Common myeloid progenitor, CD34-positive (primary cell): Measurements from ENCODE around the gene LYPLAL1.

ENCODE experiments used
- CTCF ChIA-PET: fragments of 350-600 bp; sonication (Branson Sonifier 250); formaldehyde crosslinking; loops from one replicate; lab custom pipeline; 2021; ENCODE audit warnings: antibody characterized with exemption; lab: Charles Lee
- POLR2A ChIA-PET: fragments of 350-600 bp; sonication (Branson Sonifier 250); formaldehyde crosslinking; loops from one replicate; lab custom pipeline; 2021; ENCODE audit warnings: antibody characterized with exemption; lab: Charles Lee
- DNase-seq, 3 donors: peaks; one replicate each; pipeline versions ENCODE4 v3.0.0 to v3.0.0-alpha.2; 2013
- H3K27ac ChIP-seq, 2 experiments: 1 replicate in 1 of 2; 2 replicates in 1 of 2; pipeline ENCODE4 v1.7.0; 2013; ENCODE audit warnings: inconsistent platforms in 2 of 2, low read length in 2 of 2, mild to moderate bottlenecking in 2 of 2, low read depth in 1 of 2, moderate library complexity in 1 of 2; ENCODE audit not compliant: severe bottlenecking in 2 of 2, insufficient read depth in 1 of 2, poor library complexity in 1 of 2
- H3K27me3 ChIP-seq, 5 experiments: replicated peaks in 2 of 5; 1 replicate in 3 of 5; 2 replicates in 2 of 5; pipeline versions ENCODE4 v1.6.1 to v1.7.0; 2013; ENCODE audit warnings: low read length in 4 of 5, mild to moderate bottlenecking in 2 of 5, moderate library complexity in 2 of 5, inconsistent platforms in 1 of 5; ENCODE audit not compliant: insufficient read depth in 5 of 5, control insufficient read depth in 4 of 5
- H3K36me3 ChIP-seq, 4 experiments: 1 replicate in 2 of 4; 2 replicates in 2 of 4; pipeline versions ENCODE4 v1.6.1 to v1.7.0; 2013; ENCODE audit warnings: low read length in 3 of 4, control low read depth in 1 of 4, mild to moderate bottlenecking in 1 of 4; ENCODE audit not compliant: control insufficient read depth in 4 of 4, insufficient read depth in 4 of 4
- H3K4me1 ChIP-seq, 4 experiments: 1 replicate in 3 of 4; 2 replicates in 1 of 4; pipeline versions ENCODE4 v1.6.1 to v1.7.1; 2013; ENCODE audit warnings: low read length in 3 of 4, mild to moderate bottlenecking in 3 of 4, control low read depth in 1 of 4, inconsistent platforms in 1 of 4, moderate library complexity in 1 of 4; ENCODE audit not compliant: control insufficient read depth in 4 of 4, insufficient read depth in 4 of 4; ENCODE audit errors: control extremely low read depth in 1 of 4
- H3K4me3 ChIP-seq, 7 experiments: 1 replicate in 4 of 7; 2 replicates in 3 of 7; pipeline versions ENCODE4 v1.5.1 to v1.7.0; 2013; ENCODE audit warnings: mild to moderate bottlenecking in 7 of 7, low read length in 6 of 7, moderate library complexity in 6 of 7, inconsistent platforms in 2 of 7, low read depth in 2 of 7, control low read depth in 1 of 7; ENCODE audit not compliant: insufficient read depth in 4 of 7, control insufficient read depth in 1 of 7; ENCODE audit errors: extremely low read depth in 1 of 7
- H3K9me3 ChIP-seq, 5 experiments: 1 replicate in 4 of 5; 2 replicates in 1 of 5; pipeline versions ENCODE4 v1.6.1 to v1.7.1; 2013; ENCODE audit warnings: low read length in 4 of 5, mild to moderate bottlenecking in 2 of 5, inconsistent platforms in 1 of 5, low read depth in 1 of 5, moderate library complexity in 1 of 5; ENCODE audit not compliant: control insufficient read depth in 4 of 5, insufficient read depth in 2 of 5; ENCODE audit errors: control extremely low read depth in 1 of 5
- WGBS: methylation state at CpG from one replicate; pipeline ENCODE4 v1.1.5; 2013; ENCODE audit not compliant: insufficient coverage; 5-methylcytosine and 5-hydroxymethylcytosine counted together

Gene LYPLAL1

DNA sequence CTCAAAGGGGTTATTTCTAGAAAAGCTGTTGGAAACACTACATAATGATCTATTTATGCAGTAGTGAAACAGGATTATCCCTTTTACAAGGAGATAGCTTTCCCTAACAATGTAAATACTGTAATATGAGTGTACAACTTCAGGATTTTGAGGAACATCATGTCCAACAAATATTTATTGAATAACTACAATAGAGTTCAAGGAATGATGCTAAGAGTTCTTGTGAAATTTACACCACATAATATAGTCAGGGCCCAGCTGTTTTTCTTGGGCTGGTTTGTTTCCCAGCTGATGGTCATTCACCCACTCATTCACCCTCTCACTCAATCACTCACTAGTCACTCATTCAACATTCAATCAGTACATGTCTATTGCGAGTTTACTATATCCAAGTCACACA, 12.3 kb upstream of the LYPLAL1 start:
- no peak overlapping the region for H3K4me3 ChIP-seq
- DNase-seq: no peak
- H3K36me3 ChIP-seq: no peaks in the 10 kb centered on the region
- peaks cover 0 to 2% (median 0%) of the 10 kb centered on the region in 5 experiments for H3K27me3 ChIP-seq
- no CpG with 5 or more reads among the region's 1 CpG for WGBS
- ChIA-PET CTCF (no interaction called here), POLR2A (no interaction called here)
- H3K27ac ChIP-seq: no peak overlapping the region
- no peaks in the 10 kb centered on the region for H3K4me1 ChIP-seq
- no peaks in the 10 kb centered on the region for H3K9me3 ChIP-seq

DNA sequence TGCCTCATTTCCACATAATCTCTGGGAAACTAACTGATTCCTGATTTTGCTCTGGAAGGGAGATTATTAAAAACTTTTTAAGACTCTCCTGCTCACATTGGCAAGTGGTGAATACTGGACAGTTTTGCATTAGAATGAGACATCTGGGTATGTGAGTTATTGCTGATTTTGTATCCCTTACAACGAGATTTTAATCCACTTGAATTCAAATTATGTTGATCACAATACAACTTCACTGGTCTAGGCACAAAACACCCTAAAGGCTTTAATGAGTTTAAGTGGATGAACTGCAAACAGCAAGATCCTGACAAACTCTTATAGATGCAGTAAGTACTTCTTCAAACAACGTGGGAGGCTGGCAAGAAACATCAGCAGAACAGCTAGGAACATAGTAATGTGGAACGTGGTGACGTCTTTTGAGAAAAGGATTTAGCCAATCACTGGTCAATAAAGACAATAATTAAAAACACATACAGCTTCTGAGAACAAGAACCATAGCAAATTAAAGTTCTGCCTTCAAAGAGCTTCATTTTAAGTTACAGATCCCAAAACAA, 10.2 kb upstream of the LYPLAL1 start:
- Histone ChIP-seq H3K36me3 (no peaks in the 10 kb centered on the region), H3K27ac (no peak overlapping the region), H3K4me1 (no peaks in the 10 kb centered on the region), H3K27me3 (peaks cover 0 to 2% (median 0%) of the 10 kb centered on the region in 5 experiments), H3K4me3 (no peak overlapping the region), H3K9me3 (no peaks in the 10 kb centered on the region)
- ChIA-PET CTCF (no interaction called here), POLR2A (no interaction called here)
- DNase-seq: no peak
- WGBS: no CpG with 5 or more reads among the region's 4 CpGs

DNA sequence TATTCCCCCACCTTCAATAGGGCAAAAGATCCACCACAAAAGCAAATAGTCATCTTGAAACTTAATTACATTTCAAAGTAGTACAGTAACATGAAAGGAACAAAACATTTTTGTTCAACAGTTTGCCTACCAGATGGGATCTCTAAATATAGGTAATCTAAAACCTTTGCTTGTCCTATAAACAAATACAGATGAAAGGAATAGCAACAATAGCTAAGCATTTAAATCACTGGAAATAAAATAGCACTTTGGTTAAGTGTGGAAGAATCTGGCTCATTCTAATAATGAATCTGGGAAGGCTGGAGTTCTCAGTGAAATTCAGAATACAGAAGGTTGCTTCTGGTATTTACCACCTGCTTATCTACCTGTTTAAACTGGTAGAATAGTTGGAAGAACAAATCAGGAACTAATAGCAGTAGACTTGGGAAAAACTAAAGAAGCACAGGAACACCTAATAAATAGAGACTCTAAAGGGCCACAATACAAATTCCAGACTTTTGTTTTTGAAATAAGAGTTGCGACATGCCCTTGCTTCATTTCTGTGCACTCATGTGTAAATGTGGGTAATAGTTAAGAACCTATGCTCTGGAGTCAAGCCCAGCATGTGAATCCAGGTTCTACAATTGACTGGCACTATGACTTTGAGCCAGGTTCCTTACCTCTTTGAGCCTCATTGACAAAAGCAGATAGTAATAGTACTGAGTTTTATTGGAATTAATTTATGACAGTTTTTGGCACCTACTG, 2.3 kb upstream of the LYPLAL1 start:
- POLR2A ChIA-PET: no interaction called here
- 100% methylated on average over 1 of the region's 1 CpG for WGBS

GRCh38 chr1:219172821-219173220, 857 bp upstream of the LYPLAL1 start:
- H3K4me1 ChIP-seq: peaks cover 9 to 26% (median 12%) of the 10 kb centered on the region in 4 experiments
- CTCF ChIA-PET: interaction anchor here (1.5 kb wide), 1 partner anchor 15 kb away, joined by 6 read pairs; no protein-coding TSS in a partner anchor

More for the DNA sequence above, 2.3 kb upstream of the LYPLAL1 start:
- DNase-seq: no peak
- H3K27ac ChIP-seq: no peak overlapping the region
- peaks cover 9 to 26% (median 12%) of the 10 kb centered on the region in 4 experiments for H3K4me1 ChIP-seq
- H3K36me3 ChIP-seq: peaks cover 0 to 3% (median 0%) of the 10 kb centered on the region in 4 experiments
- CTCF ChIA-PET: no interaction called here
- no peaks in the 10 kb centered on the region for H3K9me3 ChIP-seq
- H3K27me3 ChIP-seq: no peaks in the 10 kb centered on the region
- H3K4me3 ChIP-seq: no peak overlapping the region

DNA sequence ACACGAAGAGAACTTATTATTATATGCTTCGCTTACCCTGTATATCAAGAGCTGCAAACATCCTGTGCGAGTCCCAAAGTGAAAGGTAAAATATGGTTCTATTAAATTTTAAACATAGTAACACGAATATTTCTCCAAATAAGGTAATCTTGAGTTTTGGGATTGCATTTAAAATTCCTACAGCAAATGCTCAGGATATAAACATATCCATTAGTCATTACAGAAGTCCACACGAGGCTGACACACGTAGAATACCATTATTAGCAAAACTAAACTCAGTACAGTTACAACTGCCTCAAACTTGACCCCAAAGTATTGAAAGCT, 282 bp upstream of the LYPLAL1 start:
- Histone ChIP-seq H3K27me3 (no peaks in the 10 kb centered on the region), H3K9me3 (no peaks in the 10 kb centered on the region), H3K4me3 (peak overlapping the region in 6 of 7 experiments; percentile 60 to 94 (median 86)), H3K27ac (peak overlapping the region; percentile 77 to 90), H3K4me1 (peaks cover 9 to 26% (median 12%) of the 10 kb centered on the region in 4 experiments), H3K36me3 (peaks cover 0 to 12% (median 3%) of the 10 kb centered on the region in 4 experiments)
- DNase-seq: peak in 1 of 3 donors; percentile 7
- WGBS: 0% methylated on average over 2 of the region's 6 CpGs
- POLR2A ChIA-PET: no interaction called here
- CTCF ChIA-PET: interaction anchor here (0.9 to 1.5 kb wide), 2 partner anchors 15 to 36 kb away, joined by 3 to 6 read pairs; no protein-coding TSS in a partner anchor

More at GRCh38 chr1:219172821-219173220, 857 bp upstream of the LYPLAL1 start:
- Histone ChIP-seq H3K27me3 (no peaks in the 10 kb centered on the region), H3K4me3 (peak overlapping the region in 1 of 7 experiments; percentile 90), H3K27ac (no peak overlapping the region), H3K36me3 (peaks cover 0 to 12% (median 1%) of the 10 kb centered on the region in 4 experiments), H3K9me3 (no peaks in the 10 kb centered on the region)
- POLR2A ChIA-PET: no interaction called here
- WGBS: 83% methylated on average over 1 of the region's 2 CpGs
- DNase-seq: no peak

- ChIA-PET CTCF (interaction anchor here (1.1 to 1.5 kb wide), 3 partner anchors 13 to 92 kb away, joined by 3 to 6 read pairs (median 3); no protein-coding TSS in a partner anchor), POLR2A (interaction anchor here (0.6 kb wide), 1 partner anchor 257 kb away, joined by 3 read pairs; no protein-coding TSS in a partner anchor)
- Histone ChIP-seq H3K27me3 (no peaks in the 10 kb centered on the region), H3K4me1 (peaks cover 10 to 26% (median 13%) of the 10 kb centered on the region in 4 experiments), H3K4me3 (peak overlapping the region in 6 of 7 experiments; percentile 81 to 94 (median 86)), H3K9me3 (no peaks in the 10 kb centered on the region), H3K36me3 (peaks cover 0 to 15% (median 3%) of the 10 kb centered on the region in 4 experiments), H3K27ac (peak overlapping the region; percentile 77 to 90)
- DNase-seq: peak; percentile 40 to 89 (median 82)
- WGBS: 20% methylated on average over 9 of the region's 11 CpGs
Observed at GRCh38 chr1:219174460-219175211, 958 bp downstream of the LYPLAL1 start.
